ENCODE data around the gene TMOD1. TPM values are rescaled to one million over a fixed set of nuclear protein-coding genes. Genes with fewer than 3 reads are reported as not detected.

Gene TMOD1
- total and polyA plus RNA-seq, 2 of the 13 experiments (the other 11 are each of a cell fraction or from before 2014, with no cell fraction given): 0.04 to 0.07 TPM

DNA sequence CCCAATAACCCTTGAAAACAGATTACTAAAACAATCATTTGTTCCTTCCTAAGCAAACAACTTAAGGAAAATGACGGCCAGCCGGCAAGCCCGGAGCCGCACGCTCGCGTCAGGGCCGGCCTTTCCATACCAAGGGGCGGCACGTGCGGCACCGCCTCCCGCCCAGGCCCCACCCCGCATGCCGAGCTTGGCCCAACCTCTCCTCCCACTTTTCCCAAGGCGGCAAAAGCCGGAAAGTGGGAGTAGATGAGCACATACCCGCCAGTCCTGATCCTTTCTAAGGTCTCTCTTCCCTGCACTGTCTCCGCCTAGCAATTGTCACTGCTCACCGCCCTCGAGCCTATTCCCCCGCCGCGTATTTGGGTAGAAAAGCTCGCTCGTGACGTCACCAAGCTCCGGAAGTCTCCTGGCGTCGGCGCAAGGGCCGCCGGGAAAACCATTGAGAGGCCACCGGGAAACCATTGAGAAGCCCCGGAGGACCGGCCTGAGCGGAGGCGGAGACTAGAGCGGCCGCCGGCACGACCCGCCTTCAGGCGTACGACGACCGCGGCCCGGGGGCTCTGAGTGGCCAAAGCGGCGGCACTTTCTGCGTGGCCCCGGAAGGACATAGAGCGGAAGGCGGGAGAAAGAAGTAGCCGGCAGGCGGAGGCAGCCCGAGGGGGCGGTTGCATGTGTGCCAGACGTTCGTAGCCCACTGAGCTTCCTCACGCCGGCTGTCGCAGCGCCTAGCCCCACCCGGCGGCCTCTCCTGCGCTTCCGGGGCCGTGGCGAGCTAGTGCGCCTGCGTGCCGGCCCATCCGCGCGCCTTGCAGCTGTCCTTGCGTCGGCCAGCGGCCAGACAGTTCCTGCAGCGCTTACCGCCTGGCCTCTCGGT, 131.8 kb downstream of the TMOD1 start, which contains the start of the genes NCBP1 and TSTD2 (continued):
- peak; percentile 53 for TF ChIP-seq HCFC1 (IDR thresholded peaks at IDR 0.05; ENCODE audit: low read depth, low read length)
- peak; percentile 84; the same call in 1 of the 2 replicates for TF ChIP-seq ARID2 (CRISPR knock-in tag; IDR thresholded peaks at IDR 0.05; ENCODE audit: borderline replicate concordance)
- TF ChIP-seq, protein P1, sequence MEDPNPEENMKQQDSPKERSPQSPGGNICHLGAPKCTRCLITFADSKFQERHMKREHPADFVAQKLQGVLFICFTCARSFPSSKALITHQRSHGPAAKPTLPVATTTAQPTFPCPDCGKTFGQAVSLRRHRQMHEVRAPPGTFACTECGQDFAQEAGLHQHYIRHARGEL (CRISPR knock-in tag; IDR thresholded peaks at IDR 0.05): 0 out of 2 replicates have a peak, but pooled peaks have one; percentile 16
- peak; percentile 85; the same call in 1 of the 2 replicates for TF ChIP-seq BCL3 (CRISPR knock-in tag; IDR thresholded peaks at IDR 0.05)
- 0 out of 2 replicates have a peak, but pooled peaks have one; percentile 36 for TF ChIP-seq IRX3 (CRISPR knock-in tag; IDR thresholded peaks at IDR 0.05; ENCODE audit: borderline replicate concordance, low read depth)
- TF ChIP-seq NKX3-1 (CRISPR knock-in tag; IDR thresholded peaks at IDR 0.05): peak; percentile 70; the same call in 1 of the 2 replicates
- TF ChIP-seq ZMAT3 (CRISPR knock-in tag; conservative IDR thresholded peaks at IDR 0.05): peak; percentile 95
- TF ChIP-seq NCOR1 (IDR thresholded peaks at IDR 0.05; ENCODE audit: borderline replicate concordance, low read length): no peak; the same call in 1 of the 2 replicates
- TF ChIP-seq CBX5 (CRISPR knock-in tag; IDR thresholded peaks at IDR 0.05; ENCODE audit: borderline replicate concordance): peak; percentile 10; the same call in 1 of the 2 replicates
- peak; percentile 42; the same call in 1 of the 2 replicates for TF ChIP-seq SUZ12 (IDR thresholded peaks at IDR 0.05; ENCODE audit: low read depth, low read length)
- TF ChIP-seq TEAD3 (CRISPR knock-in tag; optimal IDR thresholded peaks at IDR 0.05; ENCODE audit: borderline replicate concordance): peak; percentile 75
- 0 out of 2 replicates have a peak, but pooled peaks have one; percentile 53 for TF ChIP-seq ZNF749 (CRISPR knock-in tag; IDR thresholded peaks at IDR 0.05; ENCODE audit: borderline replicate concordance)
- no peak for TF ChIP-seq ZNF572 (CRISPR knock-in tag; IDR thresholded peaks at IDR 0.05)
- TF ChIP-seq, protein P2, sequence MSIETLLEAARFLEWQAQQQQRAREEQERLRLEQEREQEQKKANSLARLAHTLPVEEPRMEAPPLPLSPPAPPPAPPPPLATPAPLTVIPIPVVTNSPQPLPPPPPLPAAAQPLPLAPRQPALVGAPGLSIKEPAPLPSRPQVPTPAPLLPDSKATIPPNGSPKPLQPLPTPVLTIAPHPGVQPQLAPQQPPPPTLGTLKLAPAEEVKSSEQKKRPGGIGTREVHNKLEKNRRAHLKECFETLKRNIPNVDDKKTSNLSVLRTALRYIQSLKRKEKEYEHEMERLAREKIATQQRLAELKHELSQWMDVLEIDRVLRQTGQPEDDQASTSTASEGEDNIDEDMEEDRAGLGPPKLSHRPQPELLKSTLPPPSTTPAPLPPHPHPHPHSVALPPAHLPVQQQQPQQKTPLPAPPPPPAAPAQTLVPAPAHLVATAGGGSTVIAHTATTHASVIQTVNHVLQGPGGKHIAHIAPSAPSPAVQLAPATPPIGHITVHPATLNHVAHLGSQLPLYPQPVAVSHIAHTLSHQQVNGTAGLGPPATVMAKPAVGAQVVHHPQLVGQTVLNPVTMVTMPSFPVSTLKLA (IDR thresholded peaks at IDR 0.05): peak; percentile 53
- peak; percentile 32; the same call in 1 of the 2 replicates for TF ChIP-seq KDM3A (CRISPR knock-in tag; IDR thresholded peaks at IDR 0.05; ENCODE audit: low read depth)
- peak; percentile 51; the same call in 1 of the 2 replicates for TF ChIP-seq FOXK1 (CRISPR knock-in tag; IDR thresholded peaks at IDR 0.05; ENCODE audit: borderline replicate concordance, low read depth)
- TF ChIP-seq SIN3A (IDR thresholded peaks at IDR 0.05; ENCODE audit: borderline replicate concordance, low read depth, low read length): no peak; the same call in none of the 2 replicates
- TF ChIP-seq SALL2 (CRISPR knock-in tag; IDR thresholded peaks at IDR 0.05): peak; percentile 81
- peak; percentile 31; the same call in 1 of the 2 replicates for TF ChIP-seq GATA4 (IDR thresholded peaks at IDR 0.05; ENCODE audit: borderline replicate concordance, low read depth)
- TF ChIP-seq, protein P3, sequence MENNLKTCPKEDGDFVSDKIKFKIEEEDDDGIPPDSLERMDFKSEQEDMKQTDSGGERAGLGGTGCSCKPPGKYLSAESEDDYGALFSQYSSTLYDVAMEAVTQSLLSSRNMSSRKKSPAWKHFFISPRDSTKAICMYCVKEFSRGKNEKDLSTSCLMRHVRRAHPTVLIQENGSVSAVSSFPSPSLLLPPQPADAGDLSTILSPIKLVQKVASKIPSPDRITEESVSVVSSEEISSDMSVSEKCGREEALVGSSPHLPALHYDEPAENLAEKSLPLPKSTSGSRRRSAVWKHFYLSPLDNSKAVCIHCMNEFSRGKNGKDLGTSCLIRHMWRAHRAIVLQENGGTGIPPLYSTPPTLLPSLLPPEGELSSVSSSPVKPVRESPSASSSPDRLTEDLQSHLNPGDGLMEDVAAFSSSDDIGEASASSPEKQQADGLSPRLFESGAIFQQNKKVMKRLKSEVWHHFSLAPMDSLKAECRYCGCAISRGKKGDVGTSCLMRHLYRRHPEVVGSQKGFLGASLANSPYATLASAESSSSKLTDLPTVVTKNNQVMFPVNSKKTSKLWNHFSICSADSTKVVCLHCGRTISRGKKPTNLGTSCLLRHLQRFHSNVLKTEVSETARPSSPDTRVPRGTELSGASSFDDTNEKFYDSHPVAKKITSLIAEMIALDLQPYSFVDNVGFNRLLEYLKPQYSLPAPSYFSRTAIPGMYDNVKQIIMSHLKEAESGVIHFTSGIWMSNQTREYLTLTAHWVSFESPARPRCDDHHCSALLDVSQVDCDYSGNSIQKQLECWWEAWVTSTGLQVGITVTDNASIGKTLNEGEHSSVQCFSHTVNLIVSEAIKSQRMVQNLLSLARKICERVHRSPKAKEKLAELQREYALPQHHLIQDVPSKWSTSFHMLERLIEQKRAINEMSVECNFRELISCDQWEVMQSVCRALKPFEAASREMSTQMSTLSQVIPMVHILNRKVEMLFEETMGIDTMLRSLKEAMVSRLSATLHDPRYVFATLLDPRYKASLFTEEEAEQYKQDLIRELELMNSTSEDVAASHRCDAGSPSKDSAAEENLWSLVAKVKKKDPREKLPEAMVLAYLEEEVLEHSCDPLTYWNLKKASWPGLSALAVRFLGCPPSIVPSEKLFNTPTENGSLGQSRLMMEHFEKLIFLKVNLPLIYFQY (CRISPR knock-in tag; IDR thresholded peaks at IDR 0.05; ENCODE audit: borderline replicate concordance): 0 out of 2 replicates have a peak, but pooled peaks have one; percentile 15
- TF ChIP-seq KAT7 (CRISPR knock-in tag; IDR thresholded peaks at IDR 0.05; ENCODE audit: borderline replicate concordance): 0 out of 2 replicates have a peak, but pooled peaks have one; percentile 20
- TF ChIP-seq SPEN (CRISPR knock-in tag; IDR thresholded peaks at IDR 0.05; ENCODE audit: low read depth): peak; percentile 94
